NCI-H82 treated with DMSO at 0.1 percent for 48 hours (cell line): ENCODE measurements around the gene LRRC8D.

Experiments
- DNase-seq: peaks from one replicate; lab custom pipeline; 2025; ENCODE audit not compliant: unreplicated experiment; lab: John Stamatoyannopoulos, UW

The LRRC8D gene

DNA sequence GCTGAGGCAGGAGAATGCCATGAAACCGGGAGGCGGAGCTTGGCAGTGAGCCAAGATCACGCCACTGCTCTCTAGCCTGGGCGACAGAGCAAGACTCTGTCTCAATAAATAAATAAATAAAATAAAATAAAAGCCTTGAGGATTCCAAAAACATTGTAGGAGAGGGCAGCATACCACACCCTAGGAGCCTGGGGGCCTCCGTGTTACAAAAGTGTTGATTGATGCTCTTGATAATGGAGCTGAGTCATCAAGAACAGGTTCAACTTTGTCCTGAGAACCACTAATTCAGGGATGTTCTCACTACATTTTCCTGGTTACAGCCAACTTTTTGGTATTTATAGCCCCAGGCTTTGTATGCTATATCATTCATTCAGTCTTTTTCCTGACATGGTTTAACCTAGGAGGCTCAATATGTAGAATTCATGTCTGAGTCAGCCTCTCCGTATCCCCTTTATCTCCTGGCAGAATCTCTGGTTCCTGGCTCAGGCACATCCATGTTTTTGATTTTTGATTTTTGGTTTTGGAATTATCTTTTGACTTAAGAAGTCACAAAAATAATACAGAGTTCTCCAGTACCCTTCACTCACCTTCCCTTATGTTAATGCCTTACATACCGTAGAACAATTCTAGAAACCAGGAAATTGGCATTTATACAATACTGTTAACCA is 69.4 kb downstream of the LRRC8D start:
- no peak for DNase-seq

DNA sequence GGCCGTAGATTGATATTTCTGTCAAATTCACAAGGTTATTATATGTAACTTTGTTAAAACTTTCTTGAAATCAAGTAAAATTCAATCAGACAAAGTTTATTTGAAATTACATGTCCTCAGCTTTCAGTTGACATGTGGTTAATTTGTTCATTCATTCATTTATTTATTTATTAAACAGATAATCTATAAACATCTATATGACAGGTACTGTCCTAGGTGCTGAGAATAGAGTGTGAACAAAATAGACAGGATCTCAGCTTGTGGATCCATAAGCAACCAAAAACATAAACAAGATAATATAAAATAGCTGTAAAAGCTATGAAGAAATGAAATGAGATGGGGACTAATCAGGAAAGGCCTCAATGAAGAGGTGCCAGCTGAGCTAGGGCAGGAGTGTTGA is 72.0 kb downstream of the LRRC8D start:
- no peak for DNase-seq

DNA sequence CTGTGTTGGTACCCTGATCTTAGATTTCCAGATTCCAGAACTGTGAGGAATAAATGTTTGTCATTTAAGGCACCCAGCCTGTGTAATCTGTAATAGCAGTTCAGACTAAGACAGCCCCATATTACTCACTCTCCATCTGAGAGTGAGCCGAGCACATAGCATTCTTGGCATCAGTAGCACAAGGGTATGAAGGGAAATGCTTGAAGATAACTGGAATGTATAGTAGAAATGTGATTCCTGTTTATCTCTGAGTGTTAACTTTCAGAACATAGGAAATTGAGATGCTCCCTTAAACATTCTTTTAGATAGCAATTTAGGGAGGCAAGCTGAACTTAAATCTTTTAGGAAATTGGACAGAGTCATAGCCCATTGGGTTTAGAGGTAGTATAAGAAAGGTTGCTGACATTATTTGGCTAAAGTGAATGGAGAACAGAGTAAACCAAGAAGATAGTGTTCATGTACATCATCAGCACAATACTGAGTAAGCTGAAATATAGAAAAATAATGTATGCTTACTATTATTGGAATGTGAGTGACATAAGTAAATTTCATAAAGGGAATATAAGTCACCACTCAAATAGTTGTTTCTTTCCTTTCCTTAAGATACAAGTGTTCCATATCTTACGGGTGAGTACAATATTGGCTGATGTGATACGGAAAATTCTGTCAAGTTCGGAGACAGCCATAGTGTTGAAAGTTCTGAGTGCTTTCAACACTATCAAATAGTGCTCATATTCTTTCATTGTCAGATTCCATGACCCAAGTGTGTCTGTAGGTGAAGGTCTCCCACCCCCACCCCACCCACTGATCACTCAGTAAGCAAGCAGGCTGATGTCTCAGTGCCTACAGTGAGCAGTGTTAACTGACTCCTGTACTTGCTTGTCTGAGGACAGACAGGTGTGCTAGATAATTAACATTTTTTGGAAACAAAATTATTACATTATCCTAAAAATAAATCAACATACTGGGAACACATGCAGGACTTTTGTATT is 73.7 kb downstream of the LRRC8D start:
- DNase-seq, result no peak

DNA sequence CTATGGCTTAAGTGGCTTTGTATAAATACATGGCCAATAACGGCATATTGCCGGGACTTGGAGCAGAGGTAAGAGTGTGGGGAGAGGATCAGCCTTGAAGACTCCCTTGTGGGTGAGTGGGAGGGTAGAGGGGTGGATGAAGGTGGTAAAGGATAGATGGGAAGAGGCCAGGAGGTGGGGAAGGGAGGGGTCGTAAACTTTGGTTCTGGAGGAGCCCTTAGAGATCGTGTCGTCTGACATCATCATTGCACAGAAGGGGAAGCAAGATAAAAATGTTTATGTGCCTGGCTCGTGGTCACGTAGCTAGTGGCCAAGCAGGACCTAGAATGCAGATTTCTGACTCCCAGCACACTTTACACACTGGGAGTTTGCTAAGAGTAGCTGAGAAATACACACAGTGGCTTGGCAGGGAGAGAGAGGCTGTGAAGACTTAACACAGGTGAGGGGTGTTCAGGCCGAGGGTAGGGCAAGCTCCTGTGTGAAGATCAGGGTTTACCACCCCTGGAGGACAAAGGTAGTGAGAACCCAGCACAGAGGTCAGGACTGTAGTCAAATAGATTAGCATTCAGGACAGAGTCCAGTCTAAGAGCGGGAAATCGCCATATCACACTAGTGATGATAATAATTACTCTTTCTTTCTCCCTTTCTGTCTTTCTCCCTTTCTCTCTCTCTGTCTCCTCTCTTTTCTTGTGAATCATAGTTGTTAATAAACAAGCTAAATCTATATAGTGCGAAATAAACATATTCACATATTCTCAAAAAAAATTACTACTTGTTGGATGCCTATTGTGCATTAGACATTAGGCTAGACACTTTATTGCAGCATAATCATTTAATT is 75.5 kb downstream of the LRRC8D start:
- DNase-seq, result no peak

DNA sequence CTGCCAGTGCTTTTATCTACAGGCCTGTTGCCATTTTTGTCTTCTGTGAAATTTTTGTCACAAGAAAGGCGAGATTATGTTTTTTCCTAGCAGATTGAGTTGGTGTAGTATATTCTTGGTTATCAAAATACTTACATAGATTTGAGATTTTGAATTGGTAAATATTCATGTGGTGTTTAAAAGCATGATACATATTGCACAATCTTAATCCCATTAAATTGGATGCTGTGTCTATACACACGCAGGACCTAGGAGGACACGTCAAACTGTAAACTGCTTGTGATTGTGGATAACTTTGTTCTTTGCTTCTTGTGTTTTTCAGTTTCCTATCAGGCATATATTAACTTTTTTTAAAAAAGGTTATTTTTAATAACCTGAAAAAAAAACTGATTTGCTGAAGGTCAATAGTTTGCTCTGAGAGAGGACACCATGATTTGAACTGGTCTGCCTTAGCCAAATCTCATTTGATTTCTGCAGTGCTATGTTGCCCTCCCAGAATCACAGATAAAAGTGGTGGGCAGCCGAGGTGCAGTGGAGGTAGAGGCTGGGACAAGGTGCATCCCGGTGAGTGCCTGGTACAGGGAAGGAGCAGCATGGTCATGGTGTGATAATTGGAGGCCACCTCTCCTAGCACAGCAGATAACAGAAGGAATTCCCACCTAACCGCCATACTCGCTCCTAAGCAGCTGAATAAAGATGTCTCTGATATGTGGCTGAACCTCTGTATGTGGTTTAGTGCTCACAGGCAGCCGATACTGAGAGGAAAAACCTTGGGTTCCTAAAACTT is 76.7 kb downstream of the LRRC8D start:
- no peak for DNase-seq

DNA sequence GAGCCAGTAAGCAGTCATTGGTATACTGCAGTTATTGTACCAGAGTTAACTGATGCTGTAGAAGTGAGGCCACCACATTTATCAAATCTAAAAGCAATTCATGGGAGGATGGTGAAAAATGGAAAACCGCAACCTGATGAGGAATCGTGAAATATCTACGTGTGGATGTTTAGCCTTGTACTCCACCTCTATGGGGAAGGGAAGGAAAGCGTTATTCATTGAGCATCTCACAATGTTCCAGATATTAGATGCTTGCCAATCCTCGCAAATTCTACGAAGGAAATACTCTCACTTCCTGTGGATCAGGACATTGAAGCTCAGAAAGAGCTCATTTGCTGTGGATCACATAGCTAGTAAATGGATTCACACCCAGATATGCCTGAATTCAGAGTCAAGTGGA is 77.3 kb downstream of the LRRC8D start:
- no peak for DNase-seq

DNA sequence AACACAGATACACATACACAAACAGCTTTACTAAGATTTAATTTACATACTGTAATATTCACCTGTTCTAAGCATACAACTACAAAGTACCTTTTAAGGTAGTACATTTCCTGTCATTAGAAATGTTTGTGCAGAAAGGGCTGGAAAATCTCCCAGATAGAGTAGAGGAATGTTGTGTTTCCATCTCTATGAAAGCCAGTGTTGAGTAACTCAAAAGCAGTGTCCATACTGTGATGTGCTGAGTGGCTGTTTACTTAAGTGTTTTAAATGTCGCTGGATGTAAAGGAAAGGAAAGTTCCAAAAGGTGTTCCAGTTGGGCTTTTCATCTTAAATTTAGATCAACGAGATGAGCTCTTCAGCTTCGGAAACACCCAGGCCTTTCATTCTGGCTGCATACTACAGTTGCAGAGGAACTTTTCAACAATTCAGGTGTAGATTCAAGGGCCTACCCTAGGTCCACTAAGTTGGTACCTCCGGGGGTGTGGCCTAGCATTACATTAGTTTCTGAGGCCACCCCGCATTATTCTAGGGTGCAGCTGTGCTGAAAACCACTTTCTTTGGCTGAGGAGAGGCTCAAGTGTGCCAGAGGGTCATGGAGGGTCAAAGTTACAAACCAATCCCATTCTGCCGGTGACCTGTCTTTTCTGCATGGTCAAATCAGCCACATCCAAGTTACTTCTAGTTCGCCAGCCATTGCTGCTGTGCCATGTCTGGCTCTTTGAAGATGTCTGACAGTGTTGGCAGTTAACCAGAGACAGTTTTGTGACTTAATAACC is 78.1 kb downstream of the LRRC8D start:
- no peak for DNase-seq

DNA sequence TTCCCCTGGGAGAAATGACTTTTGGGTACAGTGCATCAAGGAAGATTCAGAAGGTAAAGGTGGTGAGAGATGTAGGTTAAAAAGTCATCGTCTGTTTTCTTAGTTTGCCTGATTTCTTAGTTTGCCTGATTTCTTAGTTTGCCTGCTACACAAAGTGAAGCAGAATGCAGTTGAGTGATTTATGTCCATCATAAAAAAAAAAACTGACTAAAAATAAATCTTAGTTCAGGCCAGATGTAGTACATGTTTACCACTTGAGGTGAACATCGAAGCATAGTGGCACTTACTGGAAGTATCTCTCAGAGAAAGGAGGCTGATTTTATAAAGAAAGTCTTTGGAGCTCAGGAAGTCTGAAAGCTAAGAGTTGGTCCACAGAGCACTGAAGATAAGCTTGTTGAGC is 79.5 kb downstream of the LRRC8D start:
- no peak for DNase-seq

DNA sequence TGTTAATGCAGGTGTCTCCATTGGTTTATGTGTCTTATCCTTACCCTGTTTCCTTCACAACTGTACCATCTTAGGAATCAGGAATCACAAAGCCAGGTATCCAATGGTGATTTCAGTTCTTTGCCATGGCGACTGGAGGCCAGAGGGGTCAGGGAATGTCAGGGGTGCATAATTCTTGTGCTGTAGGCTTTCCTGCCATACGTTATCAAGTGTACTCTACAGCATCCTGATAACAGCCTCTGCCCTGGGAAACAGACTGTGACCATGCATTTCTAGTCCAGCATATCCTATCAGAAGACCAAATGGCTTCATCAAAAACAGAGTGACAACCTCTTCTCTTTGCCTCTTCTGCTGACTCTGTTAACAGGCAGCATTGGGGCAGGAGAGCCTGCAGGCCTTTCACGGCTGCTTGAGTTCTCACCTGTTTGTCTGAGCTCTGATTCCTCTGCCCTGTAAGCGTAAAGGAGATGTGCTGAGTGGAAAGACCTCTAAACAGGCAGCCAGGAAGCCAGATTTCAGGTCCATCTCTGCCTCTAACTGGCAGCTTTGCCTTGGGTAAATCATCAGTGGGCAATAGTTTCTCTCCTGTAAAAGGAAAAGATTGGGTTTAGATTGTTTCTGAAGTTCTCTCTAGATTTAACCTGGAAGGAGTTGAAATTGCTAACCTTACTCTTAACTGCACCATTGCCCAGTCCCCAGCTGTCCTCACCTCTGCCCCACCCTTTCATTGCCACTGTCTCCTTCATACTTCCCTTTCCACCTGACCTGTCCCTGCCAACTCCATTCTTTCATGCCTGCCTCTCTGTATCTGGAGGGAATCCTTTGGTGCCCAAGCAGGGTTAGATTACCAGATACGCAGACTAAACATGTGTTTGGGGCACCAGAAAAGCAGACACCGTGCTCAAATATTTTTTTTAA is 80.2 kb downstream of the LRRC8D start:
- DNase-seq, result no peak

DNA sequence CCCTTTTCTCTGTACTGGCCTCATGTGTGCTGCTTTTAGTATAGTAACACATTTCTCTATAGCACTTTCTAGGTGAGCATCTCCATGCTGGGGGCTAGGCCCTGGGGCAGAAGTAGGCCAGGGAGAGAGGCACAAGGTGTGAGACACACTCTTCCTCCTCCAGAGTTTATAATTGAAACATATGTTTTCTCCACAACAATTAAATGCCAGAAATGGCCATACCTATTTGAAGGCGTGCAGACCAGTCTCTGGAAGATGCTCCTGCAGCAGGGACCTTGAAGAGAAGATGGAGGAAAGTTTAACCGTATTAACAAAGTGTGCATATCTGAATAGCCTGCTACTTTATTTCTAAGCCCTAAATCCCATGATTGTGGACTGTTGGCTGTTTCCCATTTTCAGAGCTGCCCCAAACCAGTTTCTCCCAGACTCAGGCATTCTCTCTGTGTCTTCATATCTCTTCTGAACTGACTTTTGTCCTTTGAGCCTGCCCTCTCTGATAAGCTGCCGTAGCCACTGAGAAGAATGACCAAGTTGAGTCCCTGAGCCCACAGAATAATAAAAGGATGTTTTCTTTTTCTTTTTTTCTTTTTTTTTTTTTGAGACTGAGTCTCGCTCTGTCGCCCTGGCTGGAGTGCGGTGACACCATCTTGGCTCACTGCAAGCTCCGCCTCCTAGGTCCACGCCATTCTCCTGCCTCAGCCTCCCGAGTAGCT is 81.3 kb downstream of the LRRC8D start:
- no peak for DNase-seq

DNA sequence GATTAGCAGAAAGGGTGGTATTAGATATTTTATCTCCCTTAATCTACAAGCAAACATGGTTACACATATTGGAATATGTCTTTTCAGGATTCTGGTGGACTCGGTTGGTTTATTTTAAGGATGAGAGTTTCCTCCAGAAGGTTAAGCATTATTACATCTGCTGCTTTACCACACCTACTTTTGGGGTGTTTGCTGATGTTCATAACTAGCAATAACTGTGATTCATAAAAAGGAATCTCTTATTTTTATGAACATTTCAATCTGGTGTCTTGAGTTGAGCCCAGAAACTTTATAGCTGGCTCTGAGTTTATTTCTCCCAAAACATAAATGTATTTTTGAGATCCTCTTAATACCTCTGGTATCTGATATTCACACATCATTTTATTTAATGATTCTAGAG is 82.7 kb downstream of the LRRC8D start:
- no peak for DNase-seq

DNA sequence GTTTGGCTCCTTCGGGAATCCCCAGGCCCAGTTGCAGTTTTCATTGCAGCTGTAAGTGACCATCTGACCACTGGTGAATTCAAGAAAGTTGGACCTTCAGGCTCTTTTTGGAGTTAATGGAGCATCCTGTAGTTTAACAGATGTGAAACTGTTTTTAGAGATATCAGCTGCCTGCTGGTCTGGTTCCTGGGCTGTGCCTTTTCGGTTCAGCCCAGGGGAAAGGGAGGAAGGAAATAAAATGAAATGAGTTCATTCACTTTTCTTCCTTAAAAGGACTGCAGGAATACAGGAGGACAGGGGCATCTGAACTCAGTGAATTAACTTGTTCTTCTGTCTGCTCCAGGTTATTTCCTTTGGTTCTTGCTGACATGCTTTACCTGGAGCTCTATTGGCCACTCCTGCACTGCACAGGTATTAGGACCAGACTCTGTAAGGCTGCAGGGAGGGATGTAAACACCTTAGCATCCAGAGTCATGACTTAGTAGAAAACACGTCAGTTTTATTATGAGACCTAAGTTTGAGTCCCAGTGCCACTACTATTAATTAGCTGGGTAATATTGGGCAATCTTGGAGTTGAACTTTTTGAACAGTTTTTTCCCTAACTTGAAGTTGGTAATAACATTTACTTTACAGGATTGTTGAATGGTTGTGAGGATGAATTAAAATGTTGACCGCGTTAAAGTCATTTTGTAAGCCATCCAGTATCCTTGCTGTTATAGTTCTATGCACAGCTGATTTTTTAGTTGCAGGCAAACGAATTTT is 83.6 kb downstream of the LRRC8D start:
- no peak for DNase-seq

DNA sequence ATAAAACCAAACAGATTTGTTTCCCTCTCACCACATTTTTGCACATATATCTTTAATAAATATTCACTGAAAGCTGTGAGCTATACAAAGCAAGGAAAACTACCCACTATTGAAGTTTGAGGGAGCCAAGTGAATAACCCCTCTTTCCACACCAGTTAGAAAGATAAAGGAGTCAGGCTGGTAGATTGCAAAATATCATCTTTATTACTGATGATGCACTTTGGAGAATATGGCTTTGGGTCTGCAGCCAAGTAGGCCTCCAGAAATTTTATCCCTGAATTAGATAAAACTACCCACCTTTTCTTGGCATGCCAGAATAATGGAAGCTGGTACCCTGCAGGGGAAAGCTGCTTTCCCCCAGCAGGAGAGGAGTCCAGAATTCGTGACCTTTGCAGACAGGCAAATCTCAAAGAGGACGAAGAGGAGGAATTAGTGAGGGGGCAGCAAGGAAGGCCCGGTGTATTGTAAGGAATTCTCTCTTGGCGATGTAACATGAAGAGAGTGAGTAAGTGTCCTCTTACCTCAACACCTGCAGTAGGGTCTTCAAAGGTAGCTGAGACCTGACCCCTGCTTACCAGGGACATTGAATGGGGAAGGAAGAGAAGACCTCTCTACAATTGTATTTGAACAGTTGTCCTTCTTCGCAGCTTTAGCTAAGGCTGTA is 84.7 kb downstream of the LRRC8D start:
- DNase-seq, result no peak

DNA sequence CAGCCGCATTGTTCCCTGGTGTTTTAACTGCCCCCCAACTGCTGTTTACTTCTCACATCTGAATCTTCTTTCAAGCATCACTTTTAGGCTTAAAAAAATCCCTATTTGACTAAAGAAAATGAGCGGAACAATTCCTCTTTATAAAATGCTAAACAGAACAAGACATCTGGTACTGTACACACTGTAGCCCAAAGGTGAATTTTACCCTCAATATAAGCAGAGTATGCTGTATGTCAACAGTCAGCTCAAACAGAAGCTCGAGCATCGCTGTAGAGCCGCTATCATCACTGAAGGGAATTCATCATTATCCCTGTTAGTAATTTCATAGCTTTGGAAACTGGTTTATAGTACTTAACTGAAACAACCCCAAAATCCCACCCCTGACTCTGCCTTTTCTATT is 85.3 kb downstream of the LRRC8D start:
- DNase-seq, result no peak

DNA sequence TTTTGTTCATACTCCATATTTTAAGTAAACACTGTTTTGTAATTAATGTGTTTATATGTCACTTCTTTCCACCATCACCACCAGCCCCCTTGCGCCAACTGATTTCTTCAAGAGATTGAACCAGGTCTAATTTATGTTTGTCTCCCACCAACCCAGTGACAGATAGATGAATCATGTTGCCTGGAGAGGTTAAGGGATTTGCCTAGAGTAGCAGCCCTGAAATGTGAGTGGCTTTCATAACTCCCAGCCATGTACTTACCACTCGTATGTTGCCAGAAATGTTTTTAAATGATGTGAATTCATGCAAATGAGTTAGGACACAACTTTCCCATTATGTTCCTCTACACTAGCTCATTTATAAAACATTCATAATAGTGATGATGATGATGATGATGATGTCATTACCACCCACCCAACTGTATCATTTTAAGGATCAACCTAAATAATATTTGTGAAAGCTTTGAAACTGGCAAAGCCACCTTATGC is 86.9 kb downstream of the LRRC8D start:
- DNase-seq, result no peak

DNA sequence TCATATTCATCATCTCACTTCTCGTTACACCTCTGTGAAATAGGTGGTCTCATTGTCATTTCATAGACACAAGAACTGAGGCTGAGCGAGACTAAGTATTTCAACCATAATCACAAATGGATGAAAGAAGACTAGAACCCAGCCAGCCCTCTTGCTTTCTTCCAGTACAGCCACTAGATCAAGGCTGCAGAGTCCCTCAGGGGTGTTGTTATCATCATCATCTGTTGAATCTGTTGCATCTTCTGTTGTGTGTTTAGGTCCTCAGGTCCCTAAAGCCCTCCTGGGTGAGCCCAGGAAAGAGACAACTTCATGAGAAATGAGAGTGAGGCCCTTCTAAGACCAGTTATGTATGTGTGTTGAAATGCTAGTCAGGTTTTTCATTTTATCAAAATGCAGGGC is 87.4 kb downstream of the LRRC8D start:
- DNase-seq, result no peak
